Hippocampal formation (tissue), 2 donors: ENCODE measurements around the gene LRP10.

Experiments used
- DNase-seq, 2 donors: peaks; one replicate each; lab custom pipeline; 2025; lab: John Stamatoyannopoulos, UW

Gene LRP10

GRCh38 chr14:22865424-22866405, 5.8 kb upstream of the LRP10 start:
- no peak for DNase-seq

- DNase-seq = no peak
Measured at GRCh38 chr14:22866874-22867273, 4.7 kb upstream of the LRP10 start.

GRCh38 chr14:22870811-22871223, 723 bp upstream of the LRP10 start:
- DNase-seq = no peak

DNA sequence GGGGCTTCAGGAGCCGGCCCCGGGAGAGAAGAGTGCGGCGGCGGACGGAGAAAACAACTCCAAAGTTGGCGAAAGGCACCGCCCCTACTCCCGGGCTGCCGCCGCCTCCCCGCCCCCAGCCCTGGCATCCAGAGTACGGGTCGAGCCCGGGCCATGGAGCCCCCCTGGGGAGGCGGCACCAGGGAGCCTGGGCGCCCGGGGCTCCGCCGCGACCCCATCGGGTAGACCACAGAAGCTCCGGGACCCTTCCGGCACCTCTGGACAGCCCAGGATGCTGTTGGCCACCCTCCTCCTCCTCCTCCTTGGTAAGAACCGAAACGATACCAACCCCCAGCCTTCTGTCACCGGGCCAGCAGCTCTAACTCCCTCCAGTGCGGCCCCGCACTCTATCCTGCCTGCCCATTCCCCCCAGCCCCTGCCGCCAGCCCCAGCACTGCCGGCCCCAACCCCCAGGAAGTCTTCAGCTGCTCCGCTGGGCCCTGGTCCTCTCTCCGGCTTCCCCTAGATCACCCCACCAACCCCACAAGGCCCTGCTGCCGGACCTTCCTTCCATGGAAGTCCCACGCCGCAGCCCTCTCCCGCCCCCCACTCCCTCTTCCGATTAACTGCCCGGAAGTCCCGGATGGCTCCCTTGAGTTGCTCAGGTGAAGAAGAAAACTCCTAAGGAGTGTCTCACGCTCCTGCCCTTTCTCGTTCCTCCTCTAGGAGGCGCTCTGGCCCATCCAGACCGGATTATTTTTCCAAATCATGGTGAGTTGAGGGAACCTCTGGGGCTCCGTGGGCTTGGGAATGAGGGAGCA, 693 bp downstream of the LRP10 start:
- peak; percentile 44 to 67 for DNase-seq

DNA sequence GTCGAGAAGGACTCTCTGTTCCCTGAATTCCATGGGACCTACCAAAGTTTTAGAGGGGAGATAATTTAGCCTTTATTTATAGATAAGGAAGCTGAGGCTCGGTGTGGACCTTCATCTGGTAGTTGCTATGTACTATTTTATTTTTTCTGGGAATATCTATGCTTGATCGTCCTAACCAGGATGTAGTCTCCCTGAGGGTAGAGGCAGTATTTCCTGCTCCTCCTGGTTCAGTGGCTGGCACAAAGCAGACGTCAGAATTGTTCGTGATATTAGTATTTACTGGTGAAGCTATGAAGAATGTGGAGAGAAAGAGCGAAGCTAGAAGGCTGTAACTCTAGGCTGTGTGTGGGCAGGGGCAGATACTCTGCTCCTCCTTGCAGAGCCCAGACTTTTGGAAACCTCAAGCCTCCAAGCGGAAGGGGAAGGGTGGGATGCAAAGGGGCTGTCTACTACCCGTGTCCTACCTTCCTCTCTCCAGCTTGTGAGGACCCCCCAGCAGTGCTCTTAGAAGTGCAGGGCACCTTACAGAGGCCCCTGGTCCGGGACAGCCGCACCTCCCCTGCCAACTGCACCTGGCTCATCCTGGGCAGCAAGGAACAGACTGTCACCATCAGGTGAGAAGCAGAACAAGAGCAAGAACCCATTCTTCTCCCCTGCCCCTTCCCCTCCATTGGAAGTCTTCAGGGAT, 1.4 kb downstream of the LRP10 start:
- no peak for DNase-seq

DNA sequence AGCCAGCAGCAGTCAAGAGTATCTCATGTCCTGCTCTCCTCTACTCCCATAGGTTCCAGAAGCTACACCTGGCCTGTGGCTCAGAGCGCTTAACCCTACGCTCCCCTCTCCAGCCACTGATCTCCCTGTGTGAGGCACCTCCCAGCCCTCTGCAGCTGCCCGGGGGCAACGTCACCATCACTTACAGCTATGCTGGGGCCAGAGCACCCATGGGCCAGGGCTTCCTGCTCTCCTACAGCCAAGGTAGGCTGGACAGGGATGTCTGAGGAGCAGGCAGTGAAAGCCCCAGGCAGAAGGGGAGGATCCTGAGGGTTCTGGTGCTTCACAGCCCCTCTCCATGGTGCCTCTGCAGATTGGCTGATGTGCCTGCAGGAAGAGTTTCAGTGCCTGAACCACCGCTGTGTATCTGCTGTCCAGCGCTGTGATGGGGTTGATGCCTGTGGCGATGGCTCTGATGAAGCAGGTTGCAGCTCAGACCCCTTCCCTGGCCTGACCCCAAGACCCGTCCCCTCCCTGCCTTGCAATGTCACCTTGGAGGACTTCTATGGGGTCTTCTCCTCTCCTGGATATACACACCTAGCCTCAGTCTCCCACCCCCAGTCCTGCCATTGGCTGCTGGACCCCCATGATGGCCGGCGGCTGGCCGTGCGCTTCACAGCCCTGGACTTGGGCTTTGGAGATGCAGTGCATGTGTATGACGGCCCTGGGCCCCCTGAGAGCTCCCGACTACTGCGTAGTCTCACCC, 3.6 kb downstream of the LRP10 start:
- DNase-seq = no peak

DNA sequence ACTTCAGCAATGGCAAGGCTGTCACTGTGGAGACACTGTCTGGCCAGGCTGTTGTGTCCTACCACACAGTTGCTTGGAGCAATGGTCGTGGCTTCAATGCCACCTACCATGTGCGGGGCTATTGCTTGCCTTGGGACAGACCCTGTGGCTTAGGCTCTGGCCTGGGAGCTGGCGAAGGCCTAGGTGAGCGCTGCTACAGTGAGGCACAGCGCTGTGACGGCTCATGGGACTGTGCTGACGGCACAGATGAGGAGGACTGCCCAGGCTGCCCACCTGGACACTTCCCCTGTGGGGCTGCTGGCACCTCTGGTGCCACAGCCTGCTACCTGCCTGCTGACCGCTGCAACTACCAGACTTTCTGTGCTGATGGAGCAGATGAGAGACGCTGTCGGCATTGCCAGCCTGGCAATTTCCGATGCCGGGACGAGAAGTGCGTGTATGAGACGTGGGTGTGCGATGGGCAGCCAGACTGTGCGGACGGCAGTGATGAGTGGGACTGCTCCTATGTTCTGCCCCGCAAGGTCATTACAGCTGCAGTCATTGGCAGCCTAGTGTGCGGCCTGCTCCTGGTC, 4.3 kb downstream of the LRP10 start:
- DNase-seq = no peak

DNA sequence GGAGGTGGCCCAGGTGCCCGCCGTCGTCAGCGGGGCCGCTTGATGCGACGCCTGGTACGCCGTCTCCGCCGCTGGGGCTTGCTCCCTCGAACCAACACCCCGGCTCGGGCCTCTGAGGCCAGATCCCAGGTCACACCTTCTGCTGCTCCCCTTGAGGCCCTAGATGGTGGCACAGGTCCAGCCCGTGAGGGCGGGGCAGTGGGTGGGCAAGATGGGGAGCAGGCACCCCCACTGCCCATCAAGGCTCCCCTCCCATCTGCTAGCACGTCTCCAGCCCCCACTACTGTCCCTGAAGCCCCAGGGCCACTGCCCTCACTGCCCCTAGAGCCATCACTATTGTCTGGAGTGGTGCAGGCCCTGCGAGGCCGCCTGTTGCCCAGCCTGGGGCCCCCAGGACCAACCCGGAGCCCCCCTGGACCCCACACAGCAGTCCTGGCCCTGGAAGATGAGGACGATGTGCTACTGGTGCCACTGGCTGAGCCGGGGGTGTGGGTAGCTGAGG, 5.5 kb downstream of the LRP10 start:
- DNase-seq = no peak

DNA sequence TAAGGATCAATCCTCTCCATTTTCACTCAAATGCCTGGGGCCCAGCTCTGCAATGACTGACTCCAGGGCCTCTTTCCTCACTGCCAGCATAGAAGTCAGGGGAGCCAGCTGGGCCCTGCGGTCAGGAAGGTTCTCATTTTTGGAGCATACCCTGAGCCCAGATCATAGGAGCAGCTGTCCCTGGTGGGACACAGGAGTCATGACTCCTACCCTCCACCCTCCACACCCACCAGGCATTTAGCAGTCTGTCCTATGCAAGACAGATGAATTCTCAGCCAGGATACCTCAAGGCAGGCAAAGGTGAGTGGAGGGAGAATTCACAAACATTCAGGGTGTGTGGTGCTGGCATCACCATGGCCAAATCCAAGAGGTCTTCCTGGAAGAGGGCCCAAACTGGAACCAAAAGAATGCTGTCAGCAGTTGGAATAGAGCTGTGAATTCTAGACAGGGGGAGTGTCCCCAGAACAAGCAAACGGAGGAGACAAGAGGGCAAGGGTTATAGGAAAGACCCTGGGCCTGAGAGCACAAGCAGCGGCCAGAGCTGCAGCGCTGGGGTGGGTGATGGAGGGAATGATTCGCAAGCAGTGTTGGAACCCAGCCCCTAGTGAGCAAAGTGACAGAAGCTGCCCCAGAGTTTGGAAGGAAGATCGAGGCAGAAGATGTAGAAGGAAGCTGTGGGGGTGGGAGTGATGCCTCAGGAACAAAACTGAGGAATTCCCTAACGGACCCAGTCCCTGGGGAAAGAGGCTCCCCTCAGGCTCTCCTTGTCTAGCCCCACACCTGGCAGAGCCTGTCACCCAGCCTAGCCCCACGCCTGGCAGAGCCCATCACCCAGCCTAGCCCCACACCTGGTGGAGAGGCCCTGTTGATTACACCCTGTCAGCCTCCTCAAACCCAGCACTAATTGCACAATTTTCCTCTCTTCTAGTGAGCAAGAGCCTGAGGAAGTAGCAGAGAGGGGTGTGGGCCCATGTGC, 7.0 kb downstream of the LRP10 start:
- DNase-seq = no peak

- DNase-seq = no peak
Measured at GRCh38 chr14:22882064-22882463, 10.5 kb downstream of the LRP10 start.

GRCh38 chr14:22882529-22883172, 11.1 kb downstream of the LRP10 start:
- DNase-seq = no peak

GRCh38 chr14:22883173-22883976, 11.8 kb downstream of the LRP10 start, which contains the start of gene REM2:
TSS of gene REM2 (plus strand) at chr14:22883222. CDS start at chr14:22883288, 66 bp downstream.
- no peak for DNase-seq

DNA sequence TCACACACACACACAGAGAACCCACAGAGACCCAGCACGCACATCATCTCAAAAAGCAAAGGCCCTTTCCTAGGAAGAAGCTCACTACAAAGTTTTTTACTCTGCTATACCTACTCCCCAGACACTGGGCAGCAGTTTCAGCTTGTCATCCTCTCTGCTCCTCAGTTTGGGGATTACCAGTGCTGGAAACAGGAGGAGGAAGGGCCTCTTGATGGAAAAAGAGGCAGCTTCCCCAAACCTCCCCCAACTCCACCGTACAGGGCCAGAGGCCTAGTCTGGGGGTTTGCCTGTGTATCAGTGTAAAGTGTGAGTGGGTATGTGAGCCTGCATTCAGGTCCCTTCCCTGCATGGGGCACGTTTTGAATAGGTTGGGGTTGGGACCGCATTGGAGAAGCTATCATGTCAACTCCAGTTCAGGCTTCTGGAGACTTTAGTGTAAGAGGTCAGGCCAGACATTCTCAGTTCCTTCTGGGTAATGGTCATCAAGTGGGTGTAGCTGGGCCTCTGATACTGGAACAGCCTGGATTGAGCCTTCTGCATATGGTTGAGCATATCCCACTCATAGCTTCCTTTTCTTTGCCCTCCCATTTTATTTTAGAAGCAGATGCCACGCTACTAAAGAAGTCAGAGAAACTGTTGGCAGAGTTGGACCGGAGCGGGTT, 12.7 kb downstream of the LRP10 start:
- no peak for DNase-seq

DNA sequence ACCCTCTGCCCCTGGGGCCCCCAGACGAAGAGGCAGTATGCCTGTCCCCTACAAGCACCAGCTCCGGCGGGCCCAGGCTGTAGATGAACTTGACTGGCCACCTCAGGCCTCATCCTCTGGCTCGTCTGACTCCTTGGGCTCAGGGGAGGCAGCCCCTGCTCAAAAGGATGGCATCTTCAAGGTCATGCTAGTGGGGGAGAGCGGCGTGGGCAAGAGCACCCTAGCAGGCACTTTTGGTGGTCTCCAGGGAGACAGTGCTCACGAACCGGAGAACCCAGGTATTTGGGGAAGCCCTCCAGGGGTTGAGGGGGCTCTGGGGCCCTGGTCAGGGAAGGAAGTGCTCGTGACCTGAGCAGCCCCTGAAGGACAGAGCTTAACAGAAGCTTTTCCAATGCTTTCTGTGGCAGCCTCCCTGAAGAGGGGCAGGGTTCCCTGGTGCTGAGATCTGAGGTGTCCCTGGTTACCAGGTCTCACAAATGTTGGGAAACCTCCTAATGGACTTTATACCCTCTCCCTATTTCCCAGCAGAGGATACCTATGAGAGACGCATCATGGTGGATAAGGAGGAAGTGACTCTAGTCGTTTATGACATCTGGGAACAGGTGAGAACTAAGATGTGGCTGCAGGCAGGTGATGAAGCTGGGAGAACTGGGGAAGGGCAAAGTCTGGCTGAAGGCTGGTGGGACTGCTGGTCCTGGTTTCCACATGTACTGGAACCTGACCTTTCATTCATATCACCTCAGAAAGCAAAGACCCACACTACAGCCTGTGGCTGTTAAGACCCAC, 13.4 kb downstream of the LRP10 start:
- DNase-seq = no peak

DNA sequence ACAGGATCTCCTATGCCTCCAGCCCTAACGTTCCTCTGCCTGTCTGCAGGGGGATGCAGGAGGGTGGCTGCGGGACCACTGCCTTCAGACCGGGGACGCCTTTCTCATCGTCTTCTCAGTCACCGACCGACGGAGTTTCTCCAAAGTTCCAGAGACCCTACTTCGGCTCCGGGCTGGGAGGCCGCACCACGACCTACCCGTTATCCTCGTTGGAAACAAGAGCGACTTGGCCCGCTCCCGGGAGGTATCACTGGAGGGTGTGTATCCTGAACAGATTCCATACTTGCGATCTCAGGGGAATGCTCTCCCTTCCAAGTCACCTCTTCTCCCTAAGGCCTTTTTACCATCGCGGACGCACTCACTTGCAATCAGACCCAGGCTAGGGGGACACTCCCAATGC, 14.4 kb downstream of the LRP10 start:
- no peak for DNase-seq

DNA sequence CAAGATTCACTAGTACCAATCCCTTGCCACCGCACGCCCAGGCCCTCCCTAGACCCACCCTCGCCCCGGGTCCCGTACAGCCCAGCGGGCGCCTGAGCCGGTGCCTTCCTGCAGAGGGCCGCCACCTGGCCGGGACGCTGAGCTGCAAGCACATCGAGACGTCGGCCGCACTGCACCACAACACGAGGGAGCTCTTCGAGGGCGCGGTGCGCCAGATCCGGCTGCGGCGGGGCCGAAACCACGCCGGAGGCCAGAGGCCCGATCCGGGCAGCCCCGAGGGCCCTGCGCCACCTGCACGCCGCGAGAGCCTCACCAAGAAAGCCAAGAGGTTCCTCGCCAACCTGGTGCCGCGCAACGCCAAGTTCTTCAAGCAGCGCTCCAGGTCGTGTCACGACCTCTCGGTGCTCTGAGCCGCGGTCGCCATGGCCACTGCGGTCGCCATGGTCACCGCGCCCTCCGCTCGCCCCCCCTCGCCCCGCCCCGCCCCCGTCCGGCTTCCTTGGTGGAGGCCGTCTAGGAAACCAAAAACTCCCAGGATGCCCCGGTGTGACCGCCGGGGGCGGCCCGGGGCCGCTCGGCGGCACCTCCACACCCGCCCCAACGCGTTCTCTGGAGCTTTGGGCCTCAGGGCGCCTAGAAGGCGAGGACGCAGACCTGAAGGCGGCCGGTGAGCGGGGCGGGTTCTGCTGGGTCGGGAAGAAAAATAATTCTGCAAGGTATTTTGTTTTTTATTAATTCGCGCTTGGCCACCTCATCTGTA, 15.1 kb downstream of the LRP10 start:
- peak in 1 of 2 donors; percentile 36 for DNase-seq
